GM12892 (cell line): Measurements from ENCODE around the gene TAL1.

ENCODE experiments used
- DNase-seq: peaks from one replicate; pipeline ENCODE4 v3.0.0; 2011; ENCODE audit not compliant: insufficient read length
- FAIRE-seq: peaks from 2 replicates; lab custom pipeline; 2011; peaks lifted over from hg19 to GRCh38; lab: Jason Lieb, UNC
- POLR2A ChIP-seq: IDR thresholded peaks from 2 replicates; pipeline ENCODE4 v1.6.1; 2011; ENCODE audit warnings: low read depth, low read length, control low read depth
- POLR2AphosphoS5 ChIP-seq: IDR thresholded peaks from 2 replicates; pipeline ENCODE4 v1.6.1; 2011; ENCODE audit warnings: low read depth, low read length, control low read depth
- TAF1 ChIP-seq: IDR thresholded peaks from 2 replicates; pipeline ENCODE4 v1.6.1; 2011; ENCODE audit warnings: low read depth, mild to moderate bottlenecking, control low read depth, low read length, borderline replicate concordance

TAL1 gene

GRCh38 chr1:47181955-47182675 is 49.9 kb downstream of the TAL1 start:
- TF ChIP-seq TAF1 (no peak), POLR2AphosphoS5 (no peak), POLR2A (no peak)
- no peak for DNase-seq
- no peak for FAIRE-seq

- no peak for FAIRE-seq
- DNase-seq: no peak
- TF ChIP-seq POLR2AphosphoS5: no peak
- TF ChIP-seq POLR2A: no peak
- no peak for TF ChIP-seq TAF1
These were observed 50.7 kb downstream of the TAL1 start for GRCh38 chr1:47181095-47181954.

- TF ChIP-seq POLR2A (no peak), POLR2AphosphoS5 (no peak), TAF1 (no peak)
- FAIRE-seq (no peak), DNase-seq (no peak)
These were observed 51.4 kb downstream of the TAL1 start for GRCh38 chr1:47180603-47181094.

- FAIRE-seq (no peak), DNase-seq (no peak)
- TF ChIP-seq POLR2AphosphoS5 (no peak), POLR2A (no peak), TAF1 (no peak)
These were observed 51.9 kb downstream of the TAL1 start for GRCh38 chr1:47179988-47180563.

- TF ChIP-seq TAF1: 0 out of 2 replicates have a peak, but pooled peaks have one; percentile 44
- no peak for TF ChIP-seq POLR2AphosphoS5
- TF ChIP-seq POLR2A: peak; percentile 50; the same call in 1 of the 2 replicates
- DNase-seq (peak; percentile 71), FAIRE-seq (peak; percentile 78)
These were observed 52.7 kb downstream of the TAL1 start for GRCh38 chr1:47179017-47179987.

GRCh38 chr1:47178654-47179016 is 53.4 kb downstream of the TAL1 start:
- DNase-seq: no peak
- TF ChIP-seq POLR2AphosphoS5 (no peak), TAF1 (no peak), POLR2A (no peak)
- FAIRE-seq: no peak

- DNase-seq: no peak
- no peak for FAIRE-seq
- TF ChIP-seq POLR2AphosphoS5 (no peak), POLR2A (no peak), TAF1 (no peak)
These were observed 54.0 kb downstream of the TAL1 start for GRCh38 chr1:47178020-47178419.

GRCh38 chr1:47175227-47175934 is 56.6 kb downstream of the TAL1 start:
- TF ChIP-seq POLR2A: no peak
- TF ChIP-seq POLR2AphosphoS5: no peak
- TF ChIP-seq TAF1: no peak
- DNase-seq (no peak), FAIRE-seq (peak; percentile 74)

- DNase-seq (no peak), FAIRE-seq (no peak)
- TF ChIP-seq TAF1 (no peak), POLR2AphosphoS5 (no peak), POLR2A (no peak)
These were observed 57.4 kb downstream of the TAL1 start for GRCh38 chr1:47174656-47175020.

GRCh38 chr1:47172782-47173181 is 59.2 kb downstream of the TAL1 start:
- FAIRE-seq (no peak), DNase-seq (no peak)
- no peak for TF ChIP-seq TAF1
- TF ChIP-seq POLR2A: no peak
- no peak for TF ChIP-seq POLR2AphosphoS5
